IMR-90 (cell line): ENCODE results near the gene PDE8B.

Experiments used
- MXI1 ChIP-seq: IDR thresholded peaks from 2 replicates; pipeline ENCODE4 v1.6.1; 2012; ENCODE audit warnings: low read depth, mild to moderate bottlenecking, low read length, moderate library complexity, borderline replicate concordance
- POLR2A ChIP-seq: IDR thresholded peaks from 2 replicates; pipeline ENCODE4 v1.6.1; 2012; ENCODE audit warnings: mild to moderate bottlenecking, low read depth, low read length
- SMC3 ChIP-seq: fragments of 150-350 bp; IDR thresholded peaks from 2 replicates; pipeline ENCODE4 v1.6.1; 2016; ENCODE audit warnings: low read depth, mild to moderate bottlenecking, antibody characterized with exemption, low read length, moderate library complexity
- TF ChIP-seq, protein P1 (sequence below): conservative IDR thresholded peaks from 2 replicates; pipeline ENCODE4 v1.5.1; 2012; ENCODE audit warnings: mild to moderate bottlenecking, low read depth, low read length, improper control_type of control experiment
- TF ChIP-seq, protein P2 (sequence below): fragments of 150-350 bp; IDR thresholded peaks from 2 replicates; pipeline ENCODE4 v1.6.1; 2016; ENCODE audit warnings: low read depth, mild to moderate bottlenecking, low read length, moderate library complexity, borderline replicate concordance
- TF ChIP-seq, protein P3 (sequence below): fragments of 150-350 bp; IDR thresholded peaks from 2 replicates; pipeline ENCODE4 v1.6.1; 2017; ENCODE audit warnings: mild to moderate bottlenecking, antibody characterized with exemption, low read length, low read depth

DNA sequence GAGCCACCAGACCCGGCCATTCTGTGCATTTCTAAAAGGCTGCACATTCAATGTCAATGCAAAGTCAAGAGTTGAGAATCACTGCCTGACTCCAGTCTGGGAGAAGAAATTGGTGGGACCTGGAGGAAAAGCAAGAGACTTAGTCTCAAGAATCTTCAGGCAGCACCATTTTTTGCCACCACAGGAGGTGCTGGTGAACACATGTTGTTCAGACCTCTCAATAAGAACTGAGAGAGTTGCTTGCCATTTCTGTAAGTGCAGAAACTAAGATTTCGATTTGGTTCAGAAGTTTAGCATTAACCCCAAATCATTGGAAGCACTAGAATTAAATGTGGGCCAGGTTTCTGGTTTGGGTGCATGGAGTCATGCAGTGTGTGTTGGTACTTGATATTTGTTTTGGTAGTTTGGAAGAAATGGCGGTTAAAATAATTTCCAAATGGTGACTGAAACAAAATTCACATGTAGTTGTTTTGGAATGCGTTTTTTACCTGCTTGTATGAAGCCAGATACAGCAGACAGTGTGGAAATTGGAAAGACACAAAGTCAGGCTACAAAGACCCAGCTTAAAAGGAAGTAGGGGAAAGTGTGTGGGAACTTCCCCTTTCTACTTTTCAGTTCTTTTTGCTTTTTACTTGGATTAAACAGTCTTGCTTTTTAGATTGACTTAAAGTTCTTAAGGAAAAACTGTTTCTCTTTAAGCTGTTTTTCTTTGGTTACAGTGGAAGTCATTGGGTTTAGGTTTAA, 20.4 kb downstream of the PDE8B start:
- TF ChIP-seq, protein P1, sequence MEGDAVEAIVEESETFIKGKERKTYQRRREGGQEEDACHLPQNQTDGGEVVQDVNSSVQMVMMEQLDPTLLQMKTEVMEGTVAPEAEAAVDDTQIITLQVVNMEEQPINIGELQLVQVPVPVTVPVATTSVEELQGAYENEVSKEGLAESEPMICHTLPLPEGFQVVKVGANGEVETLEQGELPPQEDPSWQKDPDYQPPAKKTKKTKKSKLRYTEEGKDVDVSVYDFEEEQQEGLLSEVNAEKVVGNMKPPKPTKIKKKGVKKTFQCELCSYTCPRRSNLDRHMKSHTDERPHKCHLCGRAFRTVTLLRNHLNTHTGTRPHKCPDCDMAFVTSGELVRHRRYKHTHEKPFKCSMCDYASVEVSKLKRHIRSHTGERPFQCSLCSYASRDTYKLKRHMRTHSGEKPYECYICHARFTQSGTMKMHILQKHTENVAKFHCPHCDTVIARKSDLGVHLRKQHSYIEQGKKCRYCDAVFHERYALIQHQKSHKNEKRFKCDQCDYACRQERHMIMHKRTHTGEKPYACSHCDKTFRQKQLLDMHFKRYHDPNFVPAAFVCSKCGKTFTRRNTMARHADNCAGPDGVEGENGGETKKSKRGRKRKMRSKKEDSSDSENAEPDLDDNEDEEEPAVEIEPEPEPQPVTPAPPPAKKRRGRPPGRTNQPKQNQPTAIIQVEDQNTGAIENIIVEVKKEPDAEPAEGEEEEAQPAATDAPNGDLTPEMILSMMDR: 0 out of 2 replicates have a peak, but pooled peaks have one; percentile 10
- TF ChIP-seq, protein P2, sequence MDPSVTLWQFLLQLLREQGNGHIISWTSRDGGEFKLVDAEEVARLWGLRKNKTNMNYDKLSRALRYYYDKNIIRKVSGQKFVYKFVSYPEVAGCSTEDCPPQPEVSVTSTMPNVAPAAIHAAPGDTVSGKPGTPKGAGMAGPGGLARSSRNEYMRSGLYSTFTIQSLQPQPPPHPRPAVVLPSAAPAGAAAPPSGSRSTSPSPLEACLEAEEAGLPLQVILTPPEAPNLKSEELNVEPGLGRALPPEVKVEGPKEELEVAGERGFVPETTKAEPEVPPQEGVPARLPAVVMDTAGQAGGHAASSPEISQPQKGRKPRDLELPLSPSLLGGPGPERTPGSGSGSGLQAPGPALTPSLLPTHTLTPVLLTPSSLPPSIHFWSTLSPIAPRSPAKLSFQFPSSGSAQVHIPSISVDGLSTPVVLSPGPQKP: no peak
- TF ChIP-seq, protein P3, sequence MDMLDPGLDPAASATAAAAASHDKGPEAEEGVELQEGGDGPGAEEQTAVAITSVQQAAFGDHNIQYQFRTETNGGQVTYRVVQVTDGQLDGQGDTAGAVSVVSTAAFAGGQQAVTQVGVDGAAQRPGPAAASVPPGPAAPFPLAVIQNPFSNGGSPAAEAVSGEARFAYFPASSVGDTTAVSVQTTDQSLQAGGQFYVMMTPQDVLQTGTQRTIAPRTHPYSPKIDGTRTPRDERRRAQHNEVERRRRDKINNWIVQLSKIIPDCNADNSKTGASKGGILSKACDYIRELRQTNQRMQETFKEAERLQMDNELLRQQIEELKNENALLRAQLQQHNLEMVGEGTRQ: no peak
- TF ChIP-seq POLR2A (no peak), SMC3 (no peak), MXI1 (no peak)
